OCI-LY1 (cell line): ENCODE measurements around the gene SLC25A13.

ENCODE experiments used
- H2AFZ ChIP-seq: fragments of 200-600 bp; sonication (generic), shearing (Covaris generic); 2 replicates; pipeline ENCODE4 v1.6.0; 2014; ENCODE audit warnings: antibody characterized with exemption, mild to moderate bottlenecking, low read length
- H3F3A ChIP-seq: fragments of 200-600 bp; sonication (generic), shearing (Covaris generic); 2 replicates; pipeline ENCODE4 v1.6.0; 2014; ENCODE audit warnings: mild to moderate bottlenecking, antibody characterized with exemption, low read length, moderate library complexity; ENCODE audit not compliant: insufficient read depth
- H3K27ac ChIP-seq: fragments of 200-600 bp; sonication (generic); 2 replicates; pipeline ENCODE4 v1.5.1; 2014; ENCODE audit warnings: low read length, mixed run types, mild to moderate bottlenecking, low read depth; ENCODE audit not compliant: poor library complexity, severe bottlenecking
- H3K27me3 ChIP-seq: fragments of 200-600 bp; sonication (generic); 2 replicates; pipeline ENCODE4 v1.6.0; 2014; ENCODE audit warnings: antibody characterized with exemption, mild to moderate bottlenecking, low read length, moderate library complexity; ENCODE audit not compliant: insufficient read depth
- H3K36me3 ChIP-seq: fragments of 200-600 bp; sonication (generic); 2 replicates; pipeline ENCODE4 v1.6.1; 2014; ENCODE audit warnings: mild to moderate bottlenecking, antibody characterized with exemption, low read length, moderate library complexity, mixed read lengths; ENCODE audit not compliant: insufficient read depth
- H3K4me1 ChIP-seq: fragments of 200-600 bp; sonication (generic); 2 replicates; pipeline ENCODE4 v1.5.1; 2014; ENCODE audit warnings: mild to moderate bottlenecking, low read length, moderate library complexity; ENCODE audit not compliant: insufficient read depth, severe bottlenecking
- H3K4me2 ChIP-seq: fragments of 200-600 bp; sonication (generic), shearing (Covaris generic); 2 replicates; pipeline ENCODE4 v1.6.1; 2014; ENCODE audit warnings: low read length
- H3K4me3 ChIP-seq: fragments of 200-600 bp; sonication (generic); 2 replicates; pipeline ENCODE4 v1.5.1; 2014; ENCODE audit warnings: low read length, low read depth, mild to moderate bottlenecking, mixed read lengths; ENCODE audit not compliant: poor library complexity, severe bottlenecking
- H3K79me2 ChIP-seq: fragments of 200-600 bp; shearing (Covaris generic); 2 replicates; pipeline ENCODE4 v1.6.1; 2016; ENCODE audit warnings: mixed run types, low read length, mixed read lengths; ENCODE audit not compliant: insufficient read depth
- H3K9ac ChIP-seq: fragments of 200-600 bp; sonication (generic), shearing (Covaris generic); 2 replicates; pipeline ENCODE4 v1.6.1; 2014; ENCODE audit warnings: mild to moderate bottlenecking, low read length, mixed read lengths
- H3K9me2 ChIP-seq: fragments of 200-600 bp; sonication (generic), shearing (Covaris generic); 2 replicates; pipeline ENCODE4 v1.6.1; 2014; ENCODE audit warnings: low read depth, mild to moderate bottlenecking, low read length, mixed read lengths
- H3K9me3 ChIP-seq: fragments of 200-600 bp; shearing (Covaris generic); 2 replicates; pipeline ENCODE4 v1.6.1; 2014; ENCODE audit warnings: low read length, mixed read lengths
- H4K20me1 ChIP-seq: fragments of 200-600 bp; sonication (generic), shearing (Covaris generic); 2 replicates; pipeline ENCODE4 v1.6.0; 2016; ENCODE audit warnings: mild to moderate bottlenecking, low read length; ENCODE audit not compliant: insufficient read depth
- CTCF ChIP-seq: fragments of 200-600 bp; sonication (generic), shearing (Covaris generic); IDR thresholded peaks from 2 replicates; pipeline ENCODE4 v1.5.1; 2017; ENCODE audit warnings: mild to moderate bottlenecking, antibody characterized with exemption, low read length, moderate library complexity, mixed read lengths
- EZH2 ChIP-seq: fragments of 200-600 bp; sonication (generic), shearing (Covaris generic); IDR thresholded peaks from 2 replicates; pipeline ENCODE4 v1.8.0; 2017; ENCODE audit warnings: borderline replicate concordance, mixed run types, mild to moderate bottlenecking, antibody characterized with exemption, low read length, moderate library complexity, mixed read lengths

The SLC25A13 gene

GRCh38 chr7:96143495-96144259 is 178.2 kb downstream of the SLC25A13 start:
- Histone ChIP-seq H3K9me3 (no peaks in the 10 kb centered on the region), H3K27me3 (no peaks in the 10 kb centered on the region), H3K27ac (no peak overlapping the region), H3K4me1 (no peaks in the 10 kb centered on the region), H3K4me2 (no peak overlapping the region), H3K9ac (no peak overlapping the region), H3K9me2 (no peaks in the 10 kb centered on the region; the same call in 1 of the 2 replicates), H3K4me3 (no peak overlapping the region), H3F3A (no peaks in the 10 kb centered on the region), H4K20me1 (no peaks in the 10 kb centered on the region), H3K79me2 (no peaks in the 10 kb centered on the region), H2AFZ (no peak overlapping the region), H3K36me3 (peaks cover 8% of the 10 kb centered on the region; the same call in 1 of the 2 replicates)
- TF ChIP-seq EZH2 = no peak
- TF ChIP-seq CTCF = no peak

GRCh38 chr7:96136600-96137239 is 185.2 kb downstream of the SLC25A13 start:
- Histone ChIP-seq H3K4me1 (no peaks in the 10 kb centered on the region), H4K20me1 (no peaks in the 10 kb centered on the region), H3K9me3 (no peaks in the 10 kb centered on the region), H3K4me3 (no peak overlapping the region), H3K27ac (no peak overlapping the region), H3K79me2 (no peaks in the 10 kb centered on the region), H2AFZ (no peak overlapping the region), H3K9me2 (no peaks in the 10 kb centered on the region), H3F3A (no peaks in the 10 kb centered on the region), H3K4me2 (no peak overlapping the region), H3K27me3 (no peaks in the 10 kb centered on the region), H3K9ac (no peak overlapping the region), H3K36me3 (no peaks in the 10 kb centered on the region; the same call in 1 of the 2 replicates)
- TF ChIP-seq EZH2 (no peak), CTCF (no peak)

GRCh38 chr7:96135241-96135640 is 186.7 kb downstream of the SLC25A13 start:
- no peak for TF ChIP-seq EZH2
- TF ChIP-seq CTCF = no peak
- H3K4me2 ChIP-seq = no peak overlapping the region
- H2AFZ ChIP-seq = no peak overlapping the region
- no peaks in the 10 kb centered on the region for H3K79me2 ChIP-seq
- H3F3A ChIP-seq = no peaks in the 10 kb centered on the region
- no peaks in the 10 kb centered on the region for H3K36me3 ChIP-seq
- H3K9ac ChIP-seq = no peak overlapping the region
- H3K4me3 ChIP-seq = no peak overlapping the region
- H3K4me1 ChIP-seq = no peaks in the 10 kb centered on the region
- H3K9me3 ChIP-seq = no peaks in the 10 kb centered on the region
- H3K27ac ChIP-seq = no peak overlapping the region
- H3K9me2 ChIP-seq = no peaks in the 10 kb centered on the region
- H4K20me1 ChIP-seq = no peaks in the 10 kb centered on the region
- no peaks in the 10 kb centered on the region for H3K27me3 ChIP-seq
